RWPE1 (cell line): ENCODE measurements around the gene CDK5.

Experiments used
- CTCF ChIA-PET: fragments of 350-600 bp; sonication (Branson Sonifier 250); formaldehyde crosslinking; extraction: SDS; loops from one replicate; lab custom pipeline; 2021; lab: Yijun Ruan, JAX
- POLR2A ChIA-PET: fragments of 400-600 bp; formaldehyde crosslinking; extraction: SDS; loops from one replicate; lab custom pipeline; 2020; ENCODE audit warnings: antibody characterized with exemption; ENCODE audit not compliant: low non-redundant PET; lab: Yijun Ruan, JAX
- DNase-seq: peaks from one replicate; pipeline ENCODE4 v3.0.0; 2012; ENCODE audit warnings: low spot score
- H3K27ac ChIP-seq: fragments of 450-650 bp; 2 replicates; pipeline ENCODE4 v1.5.1; 2017
- CTCF ChIP-seq: fragments of 450-650 bp; conservative IDR thresholded peaks from 2 replicates; pipeline ENCODE4 v1.5.1; 2017; ENCODE audit warnings: low read depth, mild to moderate bottlenecking

CDK5 gene

DNA sequence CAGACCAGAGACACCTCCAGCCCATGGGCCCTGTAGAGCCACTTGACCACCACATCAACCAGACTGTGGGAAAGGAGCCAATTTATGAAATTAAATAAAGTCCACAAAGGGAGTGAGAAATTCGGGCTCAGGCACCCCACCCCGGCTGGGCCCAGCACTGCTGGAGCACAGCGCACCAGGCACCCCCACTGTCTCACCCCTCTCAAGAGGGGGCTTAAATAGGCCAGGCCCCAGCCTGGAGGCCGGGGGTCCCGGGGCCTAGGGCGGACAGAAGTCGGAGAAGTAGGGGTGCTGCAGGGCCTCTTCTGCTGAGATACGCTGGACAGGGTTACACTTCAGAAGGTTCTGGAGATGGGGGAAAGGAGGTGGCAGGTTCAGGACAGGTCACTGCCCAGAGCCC is 3.9 kb downstream of the CDK5 start:
- ChIA-PET POLR2A (no interaction called here), CTCF (no interaction called here)
- no peak for DNase-seq
- H3K27ac ChIP-seq: no peak overlapping the region
- TF ChIP-seq CTCF: no peak

DNA sequence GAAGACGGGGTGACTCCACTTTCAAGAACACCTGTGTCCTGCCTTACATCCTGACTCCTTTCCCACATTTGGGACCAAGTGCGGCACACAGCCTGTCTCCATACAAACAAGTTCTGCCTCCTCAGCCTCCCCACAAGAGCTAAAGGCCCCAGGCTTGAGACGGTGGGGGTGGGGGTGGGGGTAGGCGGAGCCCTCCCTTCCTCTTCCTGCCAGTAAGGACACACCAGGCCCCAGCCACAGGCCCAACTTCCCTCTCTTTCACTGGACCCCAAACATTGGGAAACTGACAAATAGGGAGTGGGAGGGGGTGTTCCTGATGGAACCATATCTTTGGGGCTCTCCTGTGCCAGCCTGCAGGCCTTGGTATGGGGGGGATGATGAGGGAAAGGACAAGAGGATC is 4.6 kb downstream of the CDK5 start:
- POLR2A ChIA-PET: no interaction called here
- no peak for TF ChIP-seq CTCF
- H3K27ac ChIP-seq: no peak overlapping the region
- CTCF ChIA-PET: no interaction called here
- no peak for DNase-seq

GRCh38 chr7:151051108-151051507 is 6.6 kb downstream of the CDK5 start:
- DNase-seq: peak; percentile 39
- H3K27ac ChIP-seq: no peak overlapping the region
- CTCF ChIA-PET: no interaction called here
- POLR2A ChIA-PET: no interaction called here
- TF ChIP-seq CTCF: no peak

- no peak overlapping the region for H3K27ac ChIP-seq
- no peak for TF ChIP-seq CTCF
- CTCF ChIA-PET: no interaction called here
- POLR2A ChIA-PET: no interaction called here
- no peak for DNase-seq
Observed at GRCh38 chr7:151048911-151049463, 8.7 kb downstream of the CDK5 start.

GRCh38 chr7:151047976-151048815 is 9.5 kb downstream of the CDK5 start, which contains the start of gene ASIC3:
TSS of gene ASIC3 (plus strand) at chr7:151048531. CDS start at chr7:151048886, 355 bp downstream.
- ChIA-PET POLR2A (no interaction called here), CTCF (no interaction called here)
- no peak for TF ChIP-seq CTCF

GRCh38 chr7:151046603-151047573 is 10.8 kb downstream of the CDK5 start:
- peak overlapping the region; percentile 54 for H3K27ac ChIP-seq
- CTCF ChIA-PET: interaction anchor here (0.6 kb wide), 2 partner anchors 16 to 43 kb away, joined by 3 to 4 read pairs; no protein-coding TSS in a partner anchor
- no peak for TF ChIP-seq CTCF
- peak; percentile 20 for DNase-seq
- POLR2A ChIA-PET: no interaction called here

More at GRCh38 chr7:151047976-151048815, 9.5 kb downstream of the CDK5 start, which contains the start of gene ASIC3:
- H3K27ac ChIP-seq: peak within 1 kb of the TSS; percentile 54; the same call in 1 of the 2 replicates
- no peak for DNase-seq
